Endothelial cell of umbilical vein (primary cell): ENCODE data around the gene ZSCAN20. TPM values are rescaled to one million over a fixed set of nuclear protein-coding genes. Genes with fewer than 3 reads are reported as not detected.

Experiments used
- polyA plus RNA-seq, 4 experiments: library from polyadenylated mRNA; depleted of rRNA in 3 of 4; stranded (reverse) in 3 of 4; unstranded in 1 of 4; fragments of >200 nt; gene quantifications; 2 replicates each; pipeline versions ENCODE4 v1.2.1 to v1.2.3, GENCODE V29; 2011 to 2012; ENCODE audit warnings: missing spikeins in 1 of 4
- total RNA-seq: library from RNA; stranded (reverse); gene quantifications from 2 replicates; pipeline ENCODE4 v1.2.3, GENCODE V29; 2021

The ZSCAN20 gene
- total and polyA plus RNA-seq, 2 donors (not counting 3 experiments of a cell fraction or from before 2014, with no cell fraction given), result 1.2 to 5.8 TPM

Other genes with a start within 250 kb of the ZSCAN20 start
- 35.3 and 36.9 TPM in 2 replicates for gene ZNF362, start 216.2 kb upstream of the ZSCAN20 start, total RNA-seq
- gene ZNF362, start 216.2 kb upstream of the ZSCAN20 start, polyA plus RNA-seq, result 28.4 and 48.0 TPM in 2 replicates
- gene A3GALT2, start 151.5 kb upstream of the ZSCAN20 start, total RNA-seq, result not detected in 2 replicates
- gene A3GALT2, start 151.5 kb upstream of the ZSCAN20 start, polyA plus RNA-seq, result 0.11 TPM in 1 of 2 replicates, not detected in the other
- gene PHC2, start 41.5 kb upstream of the ZSCAN20 start, total RNA-seq, result 79.0 and 82.3 TPM in 2 replicates
- gene PHC2, start 41.5 kb upstream of the ZSCAN20 start, polyA plus RNA-seq, result 59.6 and 65.6 TPM in 2 replicates